IMR-90 (cell line): Measurements from ENCODE around the gene EXT2. TPM values are rescaled to one million over a fixed set of nuclear protein-coding genes. Genes with fewer than 3 reads are reported as not detected.

ENCODE experiments used
- ATAC-seq: fragments of 200-7000 bp; cut with Tn5 transposase; 2 replicates; pipeline ENCODE4 v1.9.1; 2020; ENCODE audit warnings: low read depth, mild to moderate bottlenecking, moderate library complexity
- BruUV-seq: library from RNA; stranded (reverse); fragments of 400-500 nt; replicated peaks from 2 replicates; lab custom pipeline; 2021; lab: Mats Ljungman, UMichigan
- CTCF ChIA-PET: fragments of 300-600 bp; formaldehyde crosslinking; extraction: SDS; loops from one replicate; lab custom pipeline; 2021; ENCODE audit warnings: antibody characterized with exemption; lab: Yijun Ruan, JAX
- POLR2A ChIA-PET: fragments of 300-600 bp; sonication (Branson Sonifier 250); formaldehyde crosslinking; loops from one replicate; lab custom pipeline; 2022; ENCODE audit warnings: antibody characterized with exemption; ENCODE audit not compliant: unreplicated experiment; lab: Charles Lee
- DNase-seq: peaks from one replicate; pipeline ENCODE4 v3.0.0; 2013
- H2AFZ ChIP-seq: replicated peaks from 2 replicates; pipeline ENCODE3; 2013; ENCODE audit warnings: low read length, mild to moderate bottlenecking; ENCODE audit not compliant: poor library complexity
- H2AK5ac ChIP-seq: 2 replicates; pipeline ENCODE4 v1.6.1; 2013; ENCODE audit warnings: low read depth, low read length, inconsistent platforms
- H2AK9ac ChIP-seq: replicated peaks from 2 replicates; pipeline ENCODE3; 2013; ENCODE audit warnings: mild to moderate bottlenecking, low read depth, low read length, moderate library complexity; ENCODE audit not compliant: poor library complexity
- H2BK120ac ChIP-seq: 2 replicates; pipeline ENCODE4 v1.6.1; 2013; ENCODE audit warnings: low read depth, low read length, inconsistent platforms
- H2BK15ac ChIP-seq: 3 replicates; pipeline ENCODE4 v1.6.1; 2013; ENCODE audit warnings: low read depth, low read length, inconsistent platforms
- H2BK20ac ChIP-seq: 2 replicates; pipeline ENCODE4 v1.6.1; 2013; ENCODE audit warnings: low read depth, mild to moderate bottlenecking, inconsistent platforms, low read length, moderate library complexity
- H2BK5ac ChIP-seq: 2 replicates; pipeline ENCODE4 v1.6.1; 2013; ENCODE audit warnings: mild to moderate bottlenecking, low read depth, low read length, inconsistent platforms; ENCODE audit not compliant: poor library complexity, severe bottlenecking
- H3K14ac ChIP-seq: replicated peaks from 2 replicates; pipeline ENCODE4 v1.6.1; 2013; ENCODE audit warnings: low read depth, low read length, inconsistent platforms
- H3K18ac ChIP-seq: 2 replicates; pipeline ENCODE4 v1.6.1; 2013; ENCODE audit warnings: low read depth, low read length, control low read depth
- H3K23ac ChIP-seq: 2 replicates; pipeline ENCODE4 v1.6.1; 2013; ENCODE audit warnings: low read depth, low read length, inconsistent platforms
- H3K27ac ChIP-seq: 2 replicates; pipeline ENCODE4 v1.5.1; 2013; ENCODE audit warnings: mild to moderate bottlenecking, control low read depth, low read length; ENCODE audit not compliant: insufficient read depth
- H3K27me3 ChIP-seq: 2 replicates; pipeline ENCODE4 v1.6.1; 2013; ENCODE audit warnings: low read length; ENCODE audit not compliant: control insufficient read depth, insufficient read depth
- H3K36me3 ChIP-seq: 2 replicates; pipeline ENCODE4 v1.6.1; 2013; ENCODE audit warnings: low read length, mixed read lengths; ENCODE audit not compliant: control insufficient read depth, insufficient read depth
- H3K4ac ChIP-seq: 2 replicates; pipeline ENCODE4 v1.6.1; 2013; ENCODE audit warnings: low read depth, low read length, inconsistent platforms
- H3K4me1 ChIP-seq: 2 replicates; pipeline ENCODE4 v1.6.1; 2013; ENCODE audit warnings: low read length, mixed read lengths; ENCODE audit not compliant: control insufficient read depth, insufficient read depth
- H3K4me2 ChIP-seq: 2 replicates; pipeline ENCODE4 v1.6.1; 2013; ENCODE audit warnings: low read depth, mild to moderate bottlenecking, control low read depth, low read length, moderate library complexity
- H3K4me3 ChIP-seq: 2 replicates; pipeline ENCODE4 v1.5.1; 2013; ENCODE audit warnings: low read depth, mild to moderate bottlenecking, control low read depth, low read length, moderate library complexity; ENCODE audit not compliant: insufficient read depth
- H3K56ac ChIP-seq: 2 replicates; pipeline ENCODE4 v1.6.1; 2013; ENCODE audit warnings: low read length, inconsistent platforms; ENCODE audit not compliant: insufficient read depth; ENCODE audit errors: extremely low read depth
- H3K79me1 ChIP-seq, 2 experiments: 2 replicates each; pipeline ENCODE4 v1.6.1; 2013; ENCODE audit warnings: low read length in 2 of 2, inconsistent platforms in 1 of 2, low read depth in 1 of 2
- H3K9ac ChIP-seq: 2 replicates; pipeline ENCODE4 v1.6.1; 2013; ENCODE audit warnings: low read depth, low read length, control low read depth
- H3K9me1 ChIP-seq: 2 replicates; pipeline ENCODE4 v1.6.1; 2013; ENCODE audit warnings: low read length, inconsistent platforms; ENCODE audit not compliant: insufficient read depth
- H3K9me3 ChIP-seq: 2 replicates; pipeline ENCODE4 v1.6.1; 2013; ENCODE audit warnings: low read length; ENCODE audit not compliant: control insufficient read depth, insufficient read depth
- H4K20me1 ChIP-seq: 2 replicates; pipeline ENCODE4 v1.6.1; 2013; ENCODE audit warnings: low read length, inconsistent platforms; ENCODE audit not compliant: insufficient read depth
- H4K5ac ChIP-seq: 2 replicates; pipeline ENCODE4 v1.6.1; 2013; ENCODE audit warnings: mild to moderate bottlenecking, low read depth, low read length, control low read depth
- H4K8ac ChIP-seq, 2 experiments: 2 replicates each; pipeline ENCODE4 v1.6.1; 2013; ENCODE audit warnings: low read depth in 2 of 2, low read length in 2 of 2, control low read depth in 1 of 2, inconsistent platforms in 1 of 2
- H4K91ac ChIP-seq: 2 replicates; pipeline ENCODE4 v1.6.1; 2013; ENCODE audit warnings: low read depth, low read length, inconsistent platforms; ENCODE audit not compliant: insufficient read depth
- BHLHE40 ChIP-seq: fragments of 150-350 bp; IDR thresholded peaks from 2 replicates; pipeline ENCODE4 v1.6.1; 2016; ENCODE audit warnings: mild to moderate bottlenecking, low read depth, low read length
- CEBPB ChIP-seq: IDR thresholded peaks from 2 replicates; pipeline ENCODE4 v1.6.1; 2012; ENCODE audit warnings: low read depth, low read length, improper control_type of control experiment
- CTCF ChIP-seq: conservative IDR thresholded peaks from 2 replicates; pipeline ENCODE4 v1.5.1; 2012; ENCODE audit warnings: mild to moderate bottlenecking, low read depth, low read length, improper control_type of control experiment
- FOS ChIP-seq: fragments of 150-350 bp; IDR thresholded peaks from 2 replicates; pipeline ENCODE4 v1.6.1; 2016; ENCODE audit warnings: low read depth, low read length
- MXI1 ChIP-seq: IDR thresholded peaks from 2 replicates; pipeline ENCODE4 v1.6.1; 2012; ENCODE audit warnings: low read depth, mild to moderate bottlenecking, low read length, moderate library complexity, borderline replicate concordance
- NFE2L2 ChIP-seq: fragments of 150-350 bp; IDR thresholded peaks from 2 replicates; pipeline ENCODE4 v1.6.1; 2016; ENCODE audit warnings: low read depth, mild to moderate bottlenecking, low read length
- RAD21 ChIP-seq: IDR thresholded peaks from 2 replicates; pipeline ENCODE4 v1.6.1; 2012; ENCODE audit warnings: low read length, improper control_type of control experiment
- RCOR1 ChIP-seq: IDR thresholded peaks from 2 replicates; pipeline ENCODE4 v1.6.1; 2012; ENCODE audit warnings: mild to moderate bottlenecking, low read length, improper control_type of control experiment; ENCODE audit not compliant: insufficient replicate concordance
- RFX5 ChIP-seq: IDR thresholded peaks from 2 replicates; pipeline ENCODE4 v1.8.0; 2012; ENCODE audit warnings: low read depth, mild to moderate bottlenecking, low read length, moderate library complexity
- SMC3 ChIP-seq: fragments of 150-350 bp; IDR thresholded peaks from 2 replicates; pipeline ENCODE4 v1.6.1; 2016; ENCODE audit warnings: low read depth, mild to moderate bottlenecking, antibody characterized with exemption, low read length, moderate library complexity
- WGBS, 2 experiments: methylation state at CpG; one replicate each; pipeline versions ENCODE4 v1.1.5 to v1.1.7; 2013; ENCODE audit warnings: missing lambda C conversion rate in 2 of 2; ENCODE audit not compliant: insufficient read length in 1 of 2; ENCODE audit errors: extremely low coverage in 2 of 2; 5-methylcytosine and 5-hydroxymethylcytosine counted together
- dilution Hi-C: fragments of 300-500 bp; cut with HindIII; formaldehyde crosslinking; loops from one replicate; pipeline ENCODE4 v1.14.3; 2018; ENCODE audit warnings: low sequenced_read_pairs; ENCODE audit not compliant: unreplicated experiment
- in situ Hi-C: fragments of 300-500 bp; cut with MboI; formaldehyde crosslinking; loops from 3 replicates; pipeline ENCODE4 v1.14.3; 2019; ENCODE audit warnings: low sequenced_read_pairs, inconsistent platforms, mixed read lengths
- intact Hi-C: fragments of 100-400 bp; cut with micrococcal nuclease; formaldehyde crosslinking; loops from 2 replicates; pipeline ENCODE4 v1.10.0; 2022
- polyA plus RNA-seq, 3 experiments: library from polyadenylated mRNA; depleted of rRNA; stranded (reverse); fragments of >200 nt; gene quantifications; 2 replicates each; pipeline ENCODE4 v1.2.3, GENCODE V29; 2012; ENCODE audit warnings: low replicate concordance in 1 of 3
- total RNA-seq: library from RNA; depleted of rRNA; stranded (reverse); fragments of >200 nt; gene quantifications from 2 replicates; pipeline ENCODE4 v1.2.3, GENCODE V29; 2012
- TF ChIP-seq, protein P1 (sequence below): fragments of 150-350 bp; IDR thresholded peaks from 2 replicates; pipeline ENCODE4 v1.6.1; 2016; ENCODE audit warnings: low read depth, mild to moderate bottlenecking, low read length, moderate library complexity, borderline replicate concordance

The EXT2 gene
- total and polyA plus RNA-seq, 2 of the 4 experiments (the other 2 are of a cell fraction), result 75.0 to 85.3 TPM

DNA sequence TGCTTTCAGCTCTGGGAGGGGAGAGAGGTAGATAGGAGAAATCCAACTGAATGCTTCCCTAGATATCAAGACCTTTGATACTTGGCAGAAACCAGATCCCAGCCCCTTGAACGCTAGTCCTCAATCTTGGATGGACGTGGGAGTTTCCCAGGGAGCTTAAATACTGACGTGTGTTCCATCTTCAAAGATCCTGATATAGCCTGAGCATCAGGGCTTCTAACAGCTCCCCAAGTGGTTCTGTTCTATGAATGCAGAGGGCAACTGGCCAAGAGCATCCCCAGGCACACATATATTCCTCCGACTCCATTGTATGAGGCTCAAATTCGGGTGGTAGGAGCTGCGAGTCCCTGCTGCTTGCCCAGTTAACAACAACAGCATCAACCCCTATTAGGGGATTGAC, 38.1 kb upstream of the EXT2 start:
- in situ Hi-C loops, result no loop called here

More for the DNA sequence above, 38.1 kb upstream of the EXT2 start:
- Histone ChIP-seq H4K20me1 (no peaks in the 10 kb centered on the region), H3K9ac (no peak overlapping the region), H3K27me3 (peaks cover 20% of the 10 kb centered on the region), H3K9me1 (no peaks in the 10 kb centered on the region), H2AFZ (no peak overlapping the region), H2AK5ac (no peak overlapping the region), H4K8ac (no peak overlapping the region), H4K91ac (no peak overlapping the region), H4K5ac (no peak overlapping the region), H3K56ac (no peak overlapping the region), H2BK5ac (no peak overlapping the region), H3K4me2 (no peak overlapping the region), H3K18ac (no peak overlapping the region), H3K23ac (no peak overlapping the region), H2BK120ac (no peak overlapping the region), H2AK9ac (no peak overlapping the region), H2BK20ac (no peak overlapping the region), H3K9me3 (no peaks in the 10 kb centered on the region), H3K4ac (no peak overlapping the region), H3K14ac (no peak overlapping the region), H3K4me1 (no peaks in the 10 kb centered on the region), H3K79me1 (no peaks in the 10 kb centered on the region), H3K4me3 (no peak overlapping the region), H3K27ac (no peak overlapping the region), H2BK15ac (no peak overlapping the region), H3K36me3 (no peaks in the 10 kb centered on the region)
- DNase-seq (no peak), ATAC-seq (no peak)
- WGBS, 2 experiments, result no CpG with 5 or more reads among the region's 6 CpGs
- BruUV-seq, result no TSS peak
- ChIA-PET CTCF (no interaction called here), POLR2A (no interaction called here)
- dilution Hi-C loops (no loop called here), intact Hi-C loops (no loop called here)
- TF ChIP-seq NFE2L2, result no peak
- no peak for TF ChIP-seq RCOR1
- no peak for TF ChIP-seq RAD21
- TF ChIP-seq, protein P1, sequence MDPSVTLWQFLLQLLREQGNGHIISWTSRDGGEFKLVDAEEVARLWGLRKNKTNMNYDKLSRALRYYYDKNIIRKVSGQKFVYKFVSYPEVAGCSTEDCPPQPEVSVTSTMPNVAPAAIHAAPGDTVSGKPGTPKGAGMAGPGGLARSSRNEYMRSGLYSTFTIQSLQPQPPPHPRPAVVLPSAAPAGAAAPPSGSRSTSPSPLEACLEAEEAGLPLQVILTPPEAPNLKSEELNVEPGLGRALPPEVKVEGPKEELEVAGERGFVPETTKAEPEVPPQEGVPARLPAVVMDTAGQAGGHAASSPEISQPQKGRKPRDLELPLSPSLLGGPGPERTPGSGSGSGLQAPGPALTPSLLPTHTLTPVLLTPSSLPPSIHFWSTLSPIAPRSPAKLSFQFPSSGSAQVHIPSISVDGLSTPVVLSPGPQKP, result no peak
- no peak for TF ChIP-seq CEBPB
- no peak for TF ChIP-seq CTCF
- TF ChIP-seq FOS, result no peak
- TF ChIP-seq RFX5, result no peak
- no peak for TF ChIP-seq SMC3
- TF ChIP-seq BHLHE40, result no peak
- TF ChIP-seq MXI1, result no peak
